K562 treated with DMSO at 1 percent for 12 hours (cell line): Measurements from ENCODE around the gene RAD52. TPM values are rescaled to one million over a fixed set of nuclear protein-coding genes. Genes with fewer than 3 reads are reported as not detected.

Experiments used
- total RNA-seq: library from RNA; unstranded; fragments of 300-600 nt; gene quantifications from 2 replicates; pipeline ENCODE4 v1.2.3, GENCODE V29; 2022; ENCODE audit not compliant: insufficient read depth

Gene RAD52
- total RNA-seq, result 4.7 and 8.0 TPM in 2 replicates

GRCh38 chr12:949453-950191 is at the start of gene RAD52:
Gene RAD52, minus strand, starts transcription at chr12:949694. Its CDS starts 16,636 bp downstream, at chr12:933058.

DNA sequence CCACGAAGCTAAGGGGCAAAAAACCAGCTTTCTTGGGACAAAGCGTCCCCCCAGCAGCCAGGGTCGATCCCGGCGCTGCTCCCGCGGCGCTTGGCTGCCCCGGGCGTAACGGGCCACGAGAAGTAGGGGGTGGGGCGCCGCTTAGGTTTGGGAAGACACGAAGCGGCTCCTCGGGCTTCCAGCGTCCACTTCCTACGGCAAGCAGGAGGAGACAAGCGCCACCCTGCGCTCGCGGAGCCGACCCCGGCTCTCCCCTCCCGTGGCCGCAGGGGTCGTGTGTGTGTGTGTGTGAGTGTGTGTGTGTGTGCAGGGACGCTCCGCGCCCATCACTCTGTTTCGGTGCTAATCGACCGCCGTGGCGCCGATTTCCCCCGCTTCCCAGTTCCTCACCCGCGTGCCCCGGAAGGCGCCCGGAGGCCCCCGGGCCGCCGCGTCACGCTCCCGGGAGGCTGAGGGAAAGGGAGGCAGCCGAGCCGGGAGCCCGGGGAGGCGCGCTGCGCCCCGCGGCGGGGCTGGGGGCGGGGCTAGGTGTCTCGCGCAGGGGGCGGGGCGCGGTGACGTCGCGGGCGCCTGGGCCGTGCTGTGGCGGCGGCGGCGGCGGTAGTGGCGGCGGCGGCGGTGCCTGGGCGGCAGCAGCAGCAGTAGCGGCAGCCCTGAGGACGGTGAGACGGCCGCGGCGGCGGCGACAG is 41.3 kb upstream of the RAD52 start, which contains the start of gene ERC1:
Gene ERC1, plus strand, starts transcription at position 563 of the 689 bp plus-strand sequence. CDS start 36,681 bp downstream, outside the sequence.

Other genes with a start within 250 kb of the RAD52 start
- 6.7 and 52.6 TPM in 2 replicates for gene WNK1, start 197.1 kb downstream of the RAD52 start, total RNA-seq
- gene ERC1, start 41.5 kb upstream of the RAD52 start, total RNA-seq, result 1.8 and 6.0 TPM in 2 replicates